Measurements from ENCODE around the gene MAPK10. TPM values are rescaled to one million over a fixed set of nuclear protein-coding genes. Genes with fewer than 3 reads are reported as not detected.

Gene MAPK10
- total RNA-seq, 1 donor from 2014 or later, result 177 TPM

DNA sequence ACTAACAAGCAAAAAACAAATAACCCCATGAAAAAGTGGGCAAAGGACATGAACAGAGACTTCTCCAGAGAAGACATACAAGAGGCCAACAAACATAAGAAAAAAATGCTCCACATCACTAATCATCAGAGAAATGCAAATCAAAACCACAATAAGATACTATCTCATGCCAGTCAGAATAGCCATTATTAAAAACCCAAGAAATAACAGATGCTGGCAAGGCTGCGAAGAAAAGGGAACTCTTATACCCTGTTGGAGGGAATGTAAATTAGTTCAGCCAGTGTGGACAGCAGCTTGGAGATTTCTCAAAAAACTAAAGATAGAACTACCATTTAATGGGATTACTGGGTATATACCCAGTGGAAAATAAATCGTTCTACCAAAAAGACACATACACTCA lies 79.6 kb downstream of the MAPK10 start:
- FAIRE-seq, result no peak
- no peak for DNase-seq (ENCODE audit: low spot score in 2 of 2)

DNA sequence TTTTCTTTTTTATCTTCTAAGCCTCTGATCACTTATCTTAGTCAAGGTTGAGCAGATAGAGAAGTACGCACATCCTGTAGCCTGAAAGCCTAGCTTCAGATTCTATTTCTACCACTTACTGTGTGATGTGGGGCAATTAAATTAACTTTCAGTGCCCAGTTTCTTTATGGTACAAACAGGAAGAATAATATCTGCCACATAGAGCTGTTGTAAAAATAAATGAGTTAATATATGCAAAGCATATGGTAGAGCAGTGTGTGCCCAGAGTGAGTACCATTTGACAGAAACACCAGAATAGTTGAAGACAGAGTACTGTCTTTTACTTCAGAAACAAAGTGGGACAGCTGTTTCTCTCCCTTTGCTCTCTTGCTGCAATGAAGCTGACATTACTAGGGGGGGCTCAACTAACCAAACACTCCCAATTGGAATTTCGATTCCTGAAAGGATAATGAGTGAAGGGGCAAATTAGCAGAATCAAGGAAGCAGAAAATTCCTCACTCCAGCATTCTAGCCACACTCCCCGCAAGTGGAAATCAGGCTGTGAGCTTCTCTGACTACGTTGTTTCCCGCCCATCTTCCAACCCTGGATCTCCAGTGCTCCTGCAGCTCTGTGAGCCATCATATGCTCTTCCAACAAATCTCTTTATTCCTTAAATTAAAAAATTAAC lies 80.4 kb downstream of the MAPK10 start:
- no peak for DNase-seq (ENCODE audit: low spot score in 2 of 2)
- no peak for FAIRE-seq

- no peak for DNase-seq (ENCODE audit: low spot score in 2 of 2)
- no peak for FAIRE-seq
Measured at GRCh38 chr4:86278126-86278525, 81.7 kb downstream of the MAPK10 start.

DNA sequence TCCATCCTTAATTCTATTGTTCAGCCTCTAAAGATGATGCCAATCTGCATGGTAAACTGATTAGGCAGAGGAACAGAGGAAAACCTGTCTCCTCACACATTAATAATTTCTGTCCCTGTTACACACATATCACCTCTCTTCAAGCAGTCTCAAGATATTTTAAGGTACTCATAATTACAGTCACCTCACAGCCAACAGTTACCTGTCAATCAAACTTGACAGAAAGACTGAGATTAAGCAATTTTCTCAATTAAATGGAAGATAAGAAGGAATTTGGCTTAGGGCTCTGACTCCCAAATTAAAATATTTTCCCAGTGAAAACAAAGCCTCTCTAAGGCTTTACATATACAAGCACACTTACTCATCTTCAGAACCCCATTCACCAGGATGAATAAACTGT lies 85.2 kb downstream of the MAPK10 start:
- FAIRE-seq, result no peak
- no peak for DNase-seq (ENCODE audit: low spot score in 2 of 2)

GRCh38 chr4:86272669-86273068 lies 87.2 kb downstream of the MAPK10 start:
- FAIRE-seq, result no peak
- DNase-seq (ENCODE audit: low spot score in 2 of 2), result no peak

DNA sequence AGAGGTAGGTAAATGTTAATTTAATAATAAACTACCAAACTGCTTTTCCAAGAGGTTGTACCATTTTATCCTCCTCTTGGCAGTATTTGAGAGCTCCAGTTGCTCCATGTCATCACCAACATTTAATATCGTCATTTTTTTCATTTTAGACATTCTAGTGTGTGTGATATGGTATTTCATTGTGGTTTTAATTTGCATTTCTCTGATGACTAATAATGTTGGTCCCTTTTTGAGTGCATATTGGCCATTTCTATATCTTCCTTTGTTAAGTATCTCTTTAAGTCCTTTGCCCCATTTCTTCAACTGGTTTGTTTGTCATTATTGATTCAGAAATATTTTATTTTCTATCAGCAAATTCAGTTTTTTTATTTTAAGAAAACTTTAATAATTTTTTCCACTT lies 88.8 kb downstream of the MAPK10 start:
- FAIRE-seq (no peak), DNase-seq (ENCODE audit: low spot score in 2 of 2) (no peak)

- FAIRE-seq (no peak), DNase-seq (ENCODE audit: low spot score in 2 of 2) (no peak)
Measured at GRCh38 chr4:86269354-86269753, 90.5 kb downstream of the MAPK10 start.

DNA sequence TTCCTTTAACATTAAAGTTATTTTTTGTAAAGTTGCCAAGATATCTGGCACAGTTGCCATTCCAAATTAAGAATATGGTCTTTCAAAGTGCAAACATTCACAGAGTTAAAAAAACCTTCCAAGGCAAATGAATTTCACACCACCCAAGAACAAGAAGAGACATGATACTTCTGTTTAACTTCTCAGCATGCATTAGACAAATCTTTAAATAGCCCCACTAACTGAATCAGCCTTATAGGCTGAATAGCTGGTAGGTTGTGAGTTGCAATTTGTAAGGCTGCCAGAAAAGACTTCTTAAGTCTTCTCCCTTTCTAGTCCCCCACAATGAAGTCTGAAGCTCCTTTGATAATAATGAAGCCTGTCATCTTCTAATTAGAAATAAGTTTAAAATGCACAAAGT lies 95.6 kb downstream of the MAPK10 start:
- FAIRE-seq, result no peak
- no peak for DNase-seq (ENCODE audit: low spot score in 2 of 2)

DNA sequence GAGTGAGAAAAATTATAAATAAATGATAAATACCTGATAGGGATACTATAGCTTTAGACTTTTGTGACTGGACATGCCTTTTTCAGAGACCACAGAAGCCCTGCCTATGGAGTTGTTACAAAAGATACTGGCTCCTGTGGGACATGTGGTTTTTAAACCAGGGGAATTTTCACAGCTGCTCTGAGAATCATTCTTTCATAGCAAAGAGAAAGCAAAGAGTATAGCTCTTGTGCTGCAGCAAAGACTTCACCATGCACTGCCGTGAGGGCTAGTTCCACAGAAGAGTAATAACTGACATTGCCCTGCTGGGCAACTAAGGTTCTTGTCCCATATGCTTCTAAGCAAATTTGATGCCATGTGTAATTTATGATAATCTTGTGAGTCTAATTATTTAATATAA lies 98.2 kb downstream of the MAPK10 start:
- FAIRE-seq (no peak), DNase-seq (ENCODE audit: low spot score in 2 of 2) (no peak)

- DNase-seq (ENCODE audit: low spot score in 2 of 2) (no peak), FAIRE-seq (no peak)
Measured at GRCh38 chr4:86256086-86256485, 103.8 kb downstream of the MAPK10 start.

- no peak for FAIRE-seq
- DNase-seq (ENCODE audit: low spot score in 2 of 2), result no peak
Measured at GRCh38 chr4:86250619-86251018, 109.2 kb downstream of the MAPK10 start.

GRCh38 chr4:86250006-86250405 lies 109.8 kb downstream of the MAPK10 start:
- DNase-seq (ENCODE audit: low spot score in 2 of 2), result no peak

DNA sequence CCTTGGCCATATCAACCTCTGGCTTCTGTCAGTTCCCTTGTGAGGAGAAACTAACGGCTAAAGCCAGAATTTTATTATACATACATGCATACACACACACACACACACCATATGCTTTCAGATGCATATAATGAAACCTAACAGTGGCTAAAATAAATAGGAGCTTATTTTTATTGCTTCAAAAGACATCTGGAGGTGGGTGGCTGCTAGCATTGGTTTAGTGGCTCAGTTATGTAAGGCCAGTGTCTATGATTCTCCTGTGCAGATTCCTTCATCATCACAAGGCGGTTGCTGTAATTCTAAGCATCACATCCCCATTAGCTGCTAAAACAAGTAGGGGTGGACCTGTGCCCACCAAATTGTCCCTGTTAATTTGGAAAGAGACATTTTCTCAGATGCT lies 110.8 kb downstream of the MAPK10 start:
- DNase-seq (ENCODE audit: low spot score in 2 of 2) (no peak), FAIRE-seq (no peak)

More at GRCh38 chr4:86250006-86250405, 109.8 kb downstream of the MAPK10 start:
- FAIRE-seq, result no peak

DNA sequence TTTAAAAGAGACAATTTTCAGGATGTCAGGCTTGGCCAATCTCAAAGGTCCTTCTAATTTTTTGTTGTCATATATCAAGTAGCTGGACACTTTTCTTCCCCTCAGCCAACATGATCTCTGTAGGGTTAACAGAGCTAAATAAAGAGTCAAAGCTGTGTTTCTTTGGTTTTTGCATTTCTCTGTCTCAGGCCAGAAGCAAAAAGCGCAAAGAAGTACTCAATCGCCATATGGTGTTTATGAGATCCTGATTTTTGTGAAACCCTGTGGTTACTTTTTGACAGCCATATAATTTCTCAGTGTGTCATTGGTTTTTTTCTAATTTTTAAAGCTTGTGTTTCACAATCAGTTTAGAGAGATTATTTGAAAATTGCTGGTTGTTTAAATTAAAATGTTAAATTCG lies 111.9 kb downstream of the MAPK10 start:
- FAIRE-seq (no peak), DNase-seq (ENCODE audit: low spot score in 2 of 2) (no peak)

GRCh38 chr4:86247320-86247719 lies 112.5 kb downstream of the MAPK10 start:
- DNase-seq (ENCODE audit: low spot score in 2 of 2), result no peak
- no peak for FAIRE-seq

- DNase-seq (ENCODE audit: low spot score in 2 of 2), result no peak
- no peak for FAIRE-seq
Measured at GRCh38 chr4:86243750-86244149, 116.1 kb downstream of the MAPK10 start.

DNA sequence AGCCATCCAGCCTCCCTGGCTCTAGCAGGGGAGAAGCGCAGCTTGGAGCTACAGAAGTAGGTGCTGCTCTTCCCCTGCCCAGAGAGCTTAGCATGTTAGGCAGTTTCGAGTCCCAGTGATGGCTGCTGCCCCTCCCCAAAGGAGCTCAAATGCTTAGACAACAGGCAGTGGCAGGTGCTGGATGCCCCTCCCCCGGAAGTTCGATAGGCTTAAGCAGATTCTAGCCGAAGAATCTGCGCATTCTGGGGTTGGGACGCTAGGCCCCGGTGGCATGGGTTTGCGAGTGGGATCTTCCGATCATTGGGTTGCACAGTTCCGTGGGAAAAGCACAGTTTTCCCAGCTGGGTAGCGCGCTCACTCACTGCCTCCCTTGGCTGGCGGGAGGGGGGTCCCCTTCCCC lies 117.2 kb downstream of the MAPK10 start:
- FAIRE-seq, result no peak
- no peak for DNase-seq (ENCODE audit: low spot score in 2 of 2)

- no peak for DNase-seq (ENCODE audit: low spot score in 2 of 2)
- no peak for FAIRE-seq
Measured at GRCh38 chr4:86235549-86235948, 124.3 kb downstream of the MAPK10 start.

DNA sequence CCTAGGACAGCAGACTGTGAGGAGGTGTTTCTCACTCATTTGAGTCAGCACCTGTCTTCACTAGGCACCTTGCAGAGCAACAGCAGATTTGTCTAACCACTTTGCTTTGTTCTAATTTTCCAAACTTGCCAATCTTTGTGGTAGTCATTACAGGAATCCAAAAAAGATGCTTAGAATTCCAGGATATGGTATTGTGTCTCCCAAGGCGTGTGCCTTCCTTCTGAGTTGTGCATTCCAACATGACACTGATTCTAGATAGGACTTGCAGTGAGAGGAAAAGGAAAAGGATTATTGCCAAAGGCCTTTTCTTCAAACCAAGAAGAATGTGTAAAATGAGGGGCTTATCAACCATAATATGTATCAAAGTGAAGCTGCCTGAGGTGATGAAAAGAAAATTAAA lies 126.2 kb downstream of the MAPK10 start:
- no peak for DNase-seq (ENCODE audit: low spot score in 2 of 2)
- FAIRE-seq, result no peak

DNA sequence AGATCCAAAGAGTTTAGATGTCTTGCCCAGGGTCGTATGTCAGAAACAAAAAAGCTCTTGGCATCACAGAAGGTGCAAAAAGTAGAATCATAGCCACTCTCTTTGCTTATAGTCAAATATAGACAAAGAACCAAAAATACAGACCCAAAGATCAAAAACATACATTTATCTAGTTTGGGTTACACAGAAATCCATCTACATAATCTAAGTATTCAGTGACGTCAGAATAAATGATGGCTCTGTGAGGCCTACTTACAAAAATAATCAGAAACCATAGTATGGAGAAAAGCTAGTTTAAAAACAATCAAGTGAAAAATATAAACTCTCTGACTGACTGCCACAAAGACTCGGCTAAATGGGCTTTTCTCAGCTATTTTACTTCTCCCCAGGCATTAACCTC lies 126.8 kb downstream of the MAPK10 start:
- DNase-seq (ENCODE audit: low spot score in 2 of 2), result no peak
- no peak for FAIRE-seq

DNA sequence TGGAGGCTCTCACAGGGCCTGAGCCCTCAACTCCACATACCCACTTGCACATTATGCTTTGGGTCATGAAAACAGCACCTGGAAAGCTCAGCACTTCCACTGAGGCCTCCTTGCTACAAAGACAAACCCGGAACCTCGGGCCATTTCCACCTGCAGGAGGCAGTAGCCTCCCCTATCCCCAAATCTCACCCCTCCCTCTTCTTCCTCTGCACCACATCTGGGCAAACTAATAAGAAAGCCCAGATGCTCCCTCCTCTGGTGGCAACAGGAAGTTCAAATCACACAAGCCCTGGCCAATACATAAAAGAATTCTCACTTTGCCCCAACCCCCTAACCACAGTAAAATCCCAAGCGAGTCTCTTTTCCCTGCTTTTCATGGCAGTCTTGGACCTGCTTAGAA lies 136.4 kb downstream of the MAPK10 start:
- no peak for DNase-seq (ENCODE audit: low spot score in 2 of 2)
- no peak for FAIRE-seq

- FAIRE-seq, result no peak
- no peak for DNase-seq (ENCODE audit: low spot score in 2 of 2)
Measured at GRCh38 chr4:86221002-86221401, 138.9 kb downstream of the MAPK10 start.

GRCh38 chr4:86220121-86220520 lies 139.7 kb downstream of the MAPK10 start:
- FAIRE-seq (no peak), DNase-seq (ENCODE audit: low spot score in 2 of 2) (no peak)

Data from frontal cortex (tissue), 4 donors.